Mucosa of stomach (tissue), 1 donor: ENCODE measurements around the gene TSHZ2.
A peak's percentile ranks its signal among the peaks of the same experiment; 100 is the strongest.
"Not testable (repeated sequence)": the region's sequence is repeated elsewhere in the genome, so short reads cannot be mapped to it uniquely, and the experiment has no call there.

Experiments
- H3K27me3 ChIP-seq: one replicate; pipeline ENCODE4 v1.7.0; 2013; ENCODE audit warnings: mild to moderate bottlenecking, low read length; ENCODE audit not compliant: control insufficient read depth, insufficient read depth
- H3K36me3 ChIP-seq: one replicate; pipeline ENCODE4 v1.7.0; 2013; ENCODE audit warnings: low read length; ENCODE audit not compliant: control insufficient read depth, insufficient read depth
- H3K4me1 ChIP-seq: one replicate; pipeline ENCODE4 v1.7.0; 2013; ENCODE audit warnings: mild to moderate bottlenecking, low read length; ENCODE audit not compliant: control insufficient read depth, insufficient read depth
- H3K4me3 ChIP-seq: one replicate; pipeline ENCODE4 v1.7.0; 2013; ENCODE audit warnings: low read length
- H3K9ac ChIP-seq: one replicate; pipeline ENCODE4 v1.7.0; 2013; ENCODE audit warnings: mild to moderate bottlenecking, low read length, moderate library complexity
- H3K9me3 ChIP-seq: one replicate; pipeline ENCODE4 v1.7.0; 2013; ENCODE audit warnings: mild to moderate bottlenecking, low read length, moderate library complexity; ENCODE audit not compliant: control insufficient read depth
- donor health status: Pancreatic carcinoma.

Gene TSHZ2

DNA sequence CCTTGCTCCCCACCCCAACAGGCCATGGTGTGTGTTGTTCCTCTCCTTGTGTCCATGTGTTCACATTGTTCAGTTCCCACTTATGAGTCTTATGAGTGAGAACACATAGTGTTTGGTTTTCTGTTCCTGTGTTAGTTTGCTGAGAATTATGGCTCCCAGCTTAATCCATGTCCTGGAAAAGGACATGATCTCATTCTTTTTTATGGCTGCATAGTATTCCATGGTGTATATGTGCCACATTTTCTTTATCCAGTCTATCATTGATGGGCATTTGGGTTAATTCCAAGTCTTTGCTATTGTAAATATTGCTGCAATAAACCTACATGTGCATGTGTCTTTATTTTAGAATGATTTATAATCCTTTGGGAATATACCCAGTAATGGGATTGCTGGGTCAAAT is 5.6 kb upstream of the TSHZ2 start:
- H3K9me3 ChIP-seq, H3K27me3 ChIP-seq, H3K4me3 ChIP-seq, H3K9ac ChIP-seq, H3K36me3 ChIP-seq, H3K4me1 ChIP-seq: not testable (repeated sequence)

DNA sequence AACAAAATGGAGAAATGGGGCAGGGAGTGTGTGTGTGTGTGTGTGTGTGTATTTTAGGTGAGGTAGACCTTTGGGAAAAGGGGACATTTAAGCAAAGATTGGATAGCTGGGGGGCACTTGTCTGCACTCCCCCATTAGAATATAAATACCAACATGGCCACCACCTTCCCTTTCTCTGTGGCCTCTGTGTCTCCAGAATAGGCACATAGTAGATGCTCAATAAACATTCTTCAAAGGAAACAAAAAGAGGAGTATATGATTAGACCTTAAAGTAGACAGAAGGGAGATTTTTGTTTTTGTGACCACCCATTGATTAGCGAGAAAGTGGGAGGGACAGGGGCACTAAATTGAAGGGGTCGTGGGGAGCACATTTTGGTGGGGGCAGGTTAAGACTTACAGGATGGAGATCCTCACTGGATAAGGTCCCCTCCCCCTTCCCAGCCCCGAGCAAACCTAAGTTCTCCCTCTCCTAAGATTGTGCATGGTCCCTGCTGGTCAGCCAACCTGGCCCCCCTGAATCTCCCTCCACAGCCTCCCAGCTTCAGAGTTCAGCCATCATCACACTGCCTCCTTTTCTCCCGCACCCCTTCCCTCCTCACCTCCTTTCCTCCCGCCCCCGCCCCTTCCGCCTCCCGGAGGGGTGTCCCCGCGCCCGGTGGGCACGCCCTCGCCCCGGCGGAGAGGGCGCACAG is 514 bp upstream of the TSHZ2 start:
- no peak overlapping the region for H3K9ac ChIP-seq
- no peak overlapping the region for H3K4me3 ChIP-seq
- H3K4me1 ChIP-seq = peaks cover 9% of the 10 kb centered on the region
- peaks cover 11% of the 10 kb centered on the region for H3K27me3 ChIP-seq
- H3K36me3 ChIP-seq = no peaks in the 10 kb centered on the region
- no peaks in the 10 kb centered on the region for H3K9me3 ChIP-seq

DNA sequence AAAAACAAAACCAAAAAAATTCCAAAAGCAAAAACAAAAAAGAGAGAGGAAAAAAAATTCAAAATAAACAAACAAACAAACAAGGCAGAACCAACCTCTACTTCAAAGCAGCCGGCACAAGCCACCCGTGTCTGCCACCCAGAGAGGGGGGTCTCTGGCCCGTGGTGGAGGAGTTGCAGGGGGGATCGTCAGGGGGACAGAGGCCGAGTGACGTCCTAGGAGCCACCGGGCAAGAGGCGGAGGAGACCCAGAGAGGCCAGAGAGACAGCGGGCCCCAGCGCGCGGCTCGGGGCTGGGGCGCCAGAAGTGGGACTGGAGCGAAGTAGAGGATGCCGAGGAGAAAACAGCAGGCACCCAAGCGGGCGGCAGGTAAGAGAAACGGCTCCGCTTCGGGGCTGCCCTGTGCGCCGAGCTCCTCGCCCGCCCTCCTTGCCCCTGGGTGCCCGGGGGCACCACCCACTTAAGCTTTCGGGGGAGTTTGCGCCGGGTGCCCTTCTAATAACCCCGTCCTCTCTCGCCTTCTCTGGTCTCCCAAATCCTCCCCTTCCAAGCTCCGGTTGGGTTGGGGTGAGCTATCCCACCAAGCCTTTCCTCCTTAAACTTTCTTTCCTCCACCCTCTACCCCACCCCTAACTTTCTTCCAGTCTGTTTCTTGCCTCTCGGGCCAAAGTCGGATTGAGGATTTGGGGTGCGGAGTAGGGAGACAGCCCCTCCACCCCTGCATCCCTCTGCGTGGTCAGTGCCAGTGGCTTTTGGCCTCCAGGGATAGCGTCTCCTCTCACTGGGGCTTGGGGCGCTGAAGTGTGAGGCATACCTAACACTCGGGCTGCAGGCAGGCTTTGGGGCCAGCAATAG is 1.0 kb downstream of the TSHZ2 start:
- H3K9ac ChIP-seq = peak overlapping the region; percentile 56

DNA sequence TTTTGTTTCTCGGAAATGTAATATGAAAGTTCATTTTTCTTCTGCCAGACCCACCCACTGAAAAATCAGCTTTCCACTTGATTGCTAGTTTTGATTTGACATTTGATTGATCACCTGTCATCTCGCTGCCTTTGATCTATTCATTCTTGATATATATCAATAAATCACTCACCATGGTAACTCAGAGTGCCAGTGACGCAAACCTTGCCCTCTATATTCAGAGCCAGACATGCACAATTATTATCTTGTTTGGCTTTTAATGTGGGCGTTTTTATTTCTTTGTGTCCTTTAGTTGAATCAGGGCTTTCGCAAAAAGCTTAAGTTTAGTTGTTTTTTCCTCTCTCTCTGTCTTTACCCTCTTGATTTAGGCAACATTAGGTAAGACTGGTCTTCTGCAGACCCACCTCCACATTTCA is 2.0 kb downstream of the TSHZ2 start:
- Histone ChIP-seq H3K4me3 (no peak overlapping the region), H3K9ac (peak overlapping the region; percentile 19), H3K4me1 (peaks cover 9% of the 10 kb centered on the region)

More for the DNA sequence above, 1.0 kb downstream of the TSHZ2 start:
- H3K27me3 ChIP-seq = peaks cover 11% of the 10 kb centered on the region
- H3K4me3 ChIP-seq = peak overlapping the region; percentile 18
- no peaks in the 10 kb centered on the region for H3K36me3 ChIP-seq
- peaks cover 9% of the 10 kb centered on the region for H3K4me1 ChIP-seq
- H3K9me3 ChIP-seq = no peaks in the 10 kb centered on the region

DNA sequence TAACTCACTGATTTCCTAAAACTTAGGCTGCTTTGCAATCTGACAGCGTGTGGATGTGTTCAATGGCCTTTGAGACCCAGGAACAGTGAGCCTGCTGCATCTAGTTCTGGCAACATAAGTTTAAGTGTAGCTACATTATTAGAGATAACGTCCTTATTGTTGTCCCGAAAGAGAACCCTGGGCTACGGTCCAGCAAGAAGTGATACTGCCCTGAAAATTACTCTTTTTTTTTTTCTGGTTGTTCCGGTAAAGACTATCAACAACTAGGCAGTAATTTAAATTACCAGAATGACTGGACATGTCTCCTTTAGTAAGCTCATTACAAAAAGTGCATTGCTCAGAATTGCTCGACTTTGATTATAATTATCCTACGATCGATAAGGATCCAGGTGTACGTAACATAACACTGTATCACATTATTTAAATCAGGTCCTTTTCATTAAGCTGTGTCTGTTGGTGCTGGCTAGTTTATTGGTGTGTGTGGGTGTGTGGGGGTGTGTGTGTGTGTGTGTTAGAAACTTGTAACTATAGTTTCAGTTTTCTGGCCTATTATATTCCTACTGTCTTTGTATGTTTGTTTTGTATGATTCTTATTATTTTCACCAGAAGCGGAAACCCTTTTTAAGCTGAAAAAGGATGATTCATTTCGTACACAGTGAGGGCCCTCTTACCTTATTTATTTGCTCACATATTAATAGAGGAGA is 3.0 kb downstream of the TSHZ2 start:
- H3K36me3 ChIP-seq = no peaks in the 10 kb centered on the region
- H3K4me1 ChIP-seq = peaks cover 9% of the 10 kb centered on the region
- no peaks in the 10 kb centered on the region for H3K9me3 ChIP-seq
- H3K4me3 ChIP-seq = no peak overlapping the region
- H3K9ac ChIP-seq = no peak overlapping the region
- peaks cover 11% of the 10 kb centered on the region for H3K27me3 ChIP-seq

More for the DNA sequence above, 2.0 kb downstream of the TSHZ2 start:
- Histone ChIP-seq H3K9me3 (no peaks in the 10 kb centered on the region), H3K27me3 (peaks cover 11% of the 10 kb centered on the region), H3K36me3 (no peaks in the 10 kb centered on the region)

DNA sequence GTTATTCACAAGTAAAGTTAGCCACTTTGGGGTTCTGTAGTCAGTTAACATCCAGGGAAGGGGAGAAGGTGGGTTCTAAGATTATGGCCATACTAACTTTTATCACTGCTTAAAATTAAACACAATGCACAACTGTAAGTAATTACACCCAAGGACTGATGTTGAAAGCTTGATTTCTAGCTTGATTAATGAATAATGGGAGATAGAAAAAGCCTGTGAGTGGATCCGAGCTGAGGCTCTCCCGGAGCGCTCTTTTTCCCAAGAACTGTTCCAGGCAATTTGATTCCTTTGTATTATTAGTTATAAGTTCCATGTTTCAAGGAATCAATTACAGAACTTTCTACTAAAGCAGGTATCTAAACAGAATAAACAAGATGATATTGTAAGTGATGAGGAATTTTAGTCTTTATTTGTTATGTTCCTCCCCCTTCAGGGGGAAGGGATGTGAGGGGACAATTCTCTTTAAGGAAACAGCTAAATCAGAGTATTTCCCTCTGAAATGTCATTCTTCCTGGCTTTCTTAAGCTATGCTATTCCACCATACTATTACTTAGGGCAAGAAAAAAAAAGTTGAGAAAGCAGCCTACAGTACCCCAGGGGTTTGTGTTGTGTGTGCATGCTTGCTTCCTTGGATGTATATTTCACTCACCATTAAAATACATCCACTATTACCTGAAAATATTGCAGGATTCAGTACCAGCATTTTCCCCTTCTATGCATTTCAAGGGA is 3.8 kb downstream of the TSHZ2 start:
- H3K27me3 ChIP-seq = peaks cover 11% of the 10 kb centered on the region
- H3K4me1 ChIP-seq = peaks cover 9% of the 10 kb centered on the region
- H3K36me3 ChIP-seq = no peaks in the 10 kb centered on the region
- no peak overlapping the region for H3K4me3 ChIP-seq
- no peak overlapping the region for H3K9ac ChIP-seq
- H3K9me3 ChIP-seq = no peaks in the 10 kb centered on the region

DNA sequence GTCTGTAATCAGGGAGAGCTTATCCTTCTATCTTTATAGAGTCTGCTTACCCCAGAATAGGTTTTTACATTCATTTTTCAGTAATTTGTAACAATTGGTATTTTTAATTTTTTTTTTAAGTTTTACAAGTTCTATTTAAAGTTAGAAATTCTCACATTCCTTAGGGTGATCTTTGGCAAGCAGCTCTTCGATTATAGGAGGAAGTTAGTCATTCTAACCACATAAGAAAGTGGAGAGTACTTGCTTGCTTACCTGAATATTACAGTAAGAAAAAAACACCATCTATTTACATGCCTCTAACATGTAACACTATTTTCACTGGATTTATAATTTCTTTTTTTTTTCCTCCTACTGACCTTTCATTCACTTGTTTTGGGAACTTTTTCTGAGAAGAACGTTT is 6.7 kb downstream of the TSHZ2 start:
- H3K9ac ChIP-seq = no peak overlapping the region
- peaks cover 4% of the 10 kb centered on the region for H3K27me3 ChIP-seq
- H3K9me3 ChIP-seq = no peaks in the 10 kb centered on the region
- no peak overlapping the region for H3K4me3 ChIP-seq
- no peaks in the 10 kb centered on the region for H3K36me3 ChIP-seq
- peaks cover 7% of the 10 kb centered on the region for H3K4me1 ChIP-seq

DNA sequence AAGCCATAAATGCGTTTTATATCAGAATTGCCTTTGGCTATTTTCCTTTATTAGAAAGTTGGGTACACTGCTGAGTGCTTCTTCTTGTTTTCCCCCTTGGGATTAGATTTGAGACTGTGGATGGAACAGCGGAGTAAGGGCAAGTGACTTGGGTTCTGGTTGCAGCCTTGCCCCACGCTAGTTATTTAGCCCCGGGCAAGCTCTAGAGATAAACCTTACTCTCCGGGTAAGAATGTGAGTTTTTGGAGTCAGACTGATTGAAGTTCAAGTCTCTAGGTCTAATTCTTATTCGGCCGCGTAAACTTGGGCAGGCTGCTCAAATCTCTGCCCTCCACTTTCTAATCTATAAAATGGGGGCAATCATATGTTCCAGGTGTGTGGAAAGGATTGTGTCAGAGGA is 8.9 kb downstream of the TSHZ2 start:
- H3K9me3 ChIP-seq = no peaks in the 10 kb centered on the region
- no peak overlapping the region for H3K4me3 ChIP-seq
- no peaks in the 10 kb centered on the region for H3K4me1 ChIP-seq

DNA sequence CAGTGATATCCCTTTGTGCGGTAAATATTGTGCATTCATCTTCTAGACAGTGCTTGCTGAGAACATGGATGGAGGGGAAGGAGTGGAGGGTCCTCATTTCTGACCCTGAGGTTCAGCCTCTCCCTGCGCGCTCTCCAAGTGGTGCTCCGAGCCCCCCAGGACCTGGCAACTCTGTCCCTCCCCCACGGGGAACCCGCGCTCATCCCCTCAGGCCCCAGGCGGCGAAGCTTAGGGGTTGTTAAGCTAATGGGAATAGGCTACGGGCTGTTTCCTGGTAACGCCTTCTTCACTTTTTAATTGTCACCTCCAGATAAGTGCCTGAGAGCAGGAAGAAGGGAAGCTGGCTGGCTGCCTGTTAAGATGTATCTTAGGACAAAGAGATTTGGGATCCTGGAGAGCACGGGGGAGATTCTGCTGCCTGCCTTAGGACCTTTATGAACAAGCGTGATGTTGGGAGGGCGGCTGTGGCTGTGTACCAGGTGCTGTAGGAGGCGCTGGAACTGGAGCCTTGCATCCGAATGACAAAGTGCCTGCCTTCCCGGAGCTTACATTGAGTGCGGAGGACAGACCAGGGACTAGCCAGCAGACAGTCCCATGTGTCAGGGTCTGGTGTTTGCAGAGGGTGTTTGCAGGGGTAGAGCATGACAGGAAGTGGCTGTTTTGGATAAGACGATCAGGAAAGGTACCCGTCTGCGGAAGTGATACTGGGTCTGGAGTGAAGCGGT is 11.7 kb downstream of the TSHZ2 start:
- Histone ChIP-seq H3K27me3 (no peaks in the 10 kb centered on the region), H3K9ac (no peak overlapping the region), H3K36me3 (no peaks in the 10 kb centered on the region), H3K4me1 (no peaks in the 10 kb centered on the region), H3K4me3 (no peak overlapping the region), H3K9me3 (no peaks in the 10 kb centered on the region)

More for the DNA sequence above, 8.9 kb downstream of the TSHZ2 start:
- no peaks in the 10 kb centered on the region for H3K36me3 ChIP-seq
- no peak overlapping the region for H3K9ac ChIP-seq
- H3K27me3 ChIP-seq = no peaks in the 10 kb centered on the region

DNA sequence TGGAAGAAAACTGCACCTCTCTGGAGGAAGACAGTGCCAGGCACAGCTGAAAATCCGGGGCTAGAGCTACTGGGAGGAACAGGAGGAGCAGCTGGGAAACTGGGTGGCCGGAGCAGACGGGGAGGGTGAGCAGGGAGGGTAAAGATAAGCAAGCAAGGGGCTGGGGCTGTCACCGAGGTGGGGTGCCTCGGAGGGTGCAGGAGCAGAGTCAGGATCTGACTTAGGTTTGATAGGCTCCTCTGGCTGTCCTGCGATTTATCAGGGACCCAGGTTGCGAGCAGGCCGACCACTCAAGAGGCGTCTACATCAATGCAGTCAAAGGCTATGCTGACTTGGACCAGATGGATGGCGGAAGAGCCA is 12.3 kb downstream of the TSHZ2 start:
- Histone ChIP-seq H3K27me3 (no peaks in the 10 kb centered on the region), H3K4me3 (no peak overlapping the region), H3K36me3 (no peaks in the 10 kb centered on the region), H3K4me1 (no peaks in the 10 kb centered on the region), H3K9me3 (no peaks in the 10 kb centered on the region), H3K9ac (no peak overlapping the region)

DNA sequence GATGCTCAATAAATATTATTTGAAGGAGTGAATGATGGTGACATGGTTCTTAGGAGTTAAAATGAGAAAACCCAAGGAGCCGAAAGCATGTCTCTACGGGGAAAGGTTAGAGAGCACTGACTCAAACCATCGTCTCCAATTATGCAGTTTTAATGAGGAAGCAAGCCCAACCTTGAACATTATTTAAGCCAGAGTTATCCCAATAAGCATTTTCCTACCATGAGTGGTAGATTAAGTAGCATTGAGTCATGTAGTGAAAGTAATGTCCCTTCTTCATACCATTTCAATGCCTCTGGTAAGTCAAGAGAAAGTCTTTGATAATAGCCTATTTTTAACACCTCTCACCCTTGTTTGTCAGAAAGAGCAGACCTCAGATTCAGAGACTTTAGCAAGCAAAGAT is 13.5 kb downstream of the TSHZ2 start:
- Histone ChIP-seq H3K4me3 (no peak overlapping the region), H3K27me3 (no peaks in the 10 kb centered on the region), H3K4me1 (no peaks in the 10 kb centered on the region), H3K36me3 (no peaks in the 10 kb centered on the region), H3K9me3 (no peaks in the 10 kb centered on the region), H3K9ac (no peak overlapping the region)
